ENCODE measurements around the gene SF3B5.
"Not testable (repeated sequence)": the region's sequence is repeated elsewhere in the genome, so short reads cannot be mapped to it uniquely, and the experiment has no call there.

- TF ChIP-seq ZNF274 (IDR thresholded peaks at IDR 0.05; ENCODE audit: borderline replicate concordance, extremely low read depth, low read length); CEBPB (IDR thresholded peaks at IDR 0.05; ENCODE audit: low read depth, low read length); POLR2A (IDR thresholded peaks at IDR 0.05; ENCODE audit: control extremely low read depth in 1 of 2, low read depth in 2 of 2, low read length in 2 of 2); KDM5A (IDR thresholded peaks at IDR 0.05; ENCODE audit: low read length); PHF8 (conservative IDR thresholded peaks at IDR 0.05; ENCODE audit: low read depth, low read length); CTCF (IDR thresholded peaks at IDR 0.05; ENCODE audit: control extremely low read depth in 1 of 3, insufficient read depth in 1 of 3, low read depth in 1 of 3, low read length in 3 of 3); RFX5 (IDR thresholded peaks at IDR 0.05; ENCODE audit: borderline replicate concordance, low read depth, low read length); EZH2 (IDR thresholded peaks at IDR 0.05; ENCODE audit: low read depth, low read length, severe bottlenecking); CREB1 (IDR thresholded peaks at IDR 0.05); ATF2 (IDR thresholded peaks at IDR 0.05; ENCODE audit: low read length); POLR2AphosphoS5 (IDR thresholded peaks at IDR 0.05; ENCODE audit: low read depth, low read length): not testable (repeated sequence)
Measured at GRCh38 chr6:144044989-144045388, 50.4 kb downstream of the SF3B5 start.
